Panc1 (cell line): ENCODE data around the gene MET. TPM values are rescaled to one million over a fixed set of nuclear protein-coding genes. Genes with fewer than 3 reads are reported as not detected.

ENCODE experiments used
- ATAC-seq: fragments of 200-7000 bp; cut with Tn5 transposase; 2 replicates; pipeline ENCODE4 v1.9.1; 2020; ENCODE audit warnings: mild to moderate bottlenecking, moderate library complexity
- BruUV-seq: library from RNA; stranded (reverse); fragments of 400-500 nt; replicated peaks from 2 replicates; lab custom pipeline; 2021; lab: Mats Ljungman, UMichigan
- CTCF ChIA-PET: fragments of 300-600 bp; sonication (Branson Sonifier 250); formaldehyde crosslinking; loops from one replicate; lab custom pipeline; 2022; ENCODE audit warnings: antibody characterized with exemption; lab: Charles Lee
- POLR2A ChIA-PET: fragments of 300-600 bp; sonication (Branson Sonifier 250); formaldehyde crosslinking; loops from one replicate; lab custom pipeline; 2022; ENCODE audit warnings: antibody characterized with exemption; lab: Charles Lee
- DNase-seq: peaks from one replicate; pipeline ENCODE4 v3.0.0-alpha.2; 2010; ENCODE audit warnings: low read depth, low spot score
- H3K27ac ChIP-seq: 2 replicates; pipeline ENCODE4 v1.5.1; 2011; ENCODE audit warnings: mild to moderate bottlenecking, low read length, inconsistent platforms
- H3K27me3 ChIP-seq: fragments of 200-500 bp; sonication (Bioruptor generic); 2 replicates; pipeline ENCODE4 v1.6.0; 2014; ENCODE audit warnings: low read length, inconsistent platforms; ENCODE audit not compliant: control insufficient read depth, insufficient read depth
- H3K36me3 ChIP-seq: fragments of 200-500 bp; sonication (Bioruptor generic); 2 replicates; pipeline ENCODE4 v1.5.1; 2014; ENCODE audit warnings: inconsistent platforms, mild to moderate bottlenecking, low read length, moderate library complexity; ENCODE audit not compliant: control insufficient read depth, insufficient read depth
- H3K4me1 ChIP-seq: 2 replicates; pipeline ENCODE4 v1.5.1; 2011; ENCODE audit warnings: inconsistent platforms, mild to moderate bottlenecking, low read length, moderate library complexity; ENCODE audit not compliant: control insufficient read depth, insufficient read depth
- H3K4me3 ChIP-seq, 2 experiments: 2 replicates each; pipeline ENCODE4 v1.5.1; 2011 to 2012; ENCODE audit warnings: low read depth in 2 of 2, low read length in 2 of 2, mild to moderate bottlenecking in 2 of 2, inconsistent platforms in 1 of 2, moderate library complexity in 1 of 2
- H3K9me3 ChIP-seq: fragments of 200-500 bp; sonication (Bioruptor generic); 2 replicates; pipeline ENCODE4 v1.5.1; 2014; ENCODE audit warnings: low read depth, mild to moderate bottlenecking, inconsistent platforms, low read length, moderate library complexity; ENCODE audit not compliant: control insufficient read depth, insufficient read depth
- POLR2AphosphoS5 ChIP-seq: IDR thresholded peaks from 2 replicates; pipeline ENCODE4 v1.6.1; 2012; ENCODE audit warnings: mild to moderate bottlenecking, low read depth, low read length, moderate library complexity
- SIN3A ChIP-seq: IDR thresholded peaks from 2 replicates; pipeline ENCODE4 v1.6.1; 2012; ENCODE audit warnings: low read depth, mild to moderate bottlenecking, low read length, moderate library complexity, borderline replicate concordance; ENCODE audit not compliant: insufficient read depth
- TCF7L2 ChIP-seq: IDR thresholded peaks from 2 replicates; pipeline ENCODE4 v1.6.1; 2011; ENCODE audit warnings: mild to moderate bottlenecking, low read depth, low read length, inconsistent platforms
- in situ Hi-C: cut with HindIII; loops from 2 replicates; pipeline ENCODE4 v1.10.0; 2016; ENCODE audit warnings: low sequenced_read_pairs, low pct_unique_long_range_greater_than_20kb
- intact Hi-C: fragments of 100-400 bp; cut with micrococcal nuclease; formaldehyde crosslinking; loops from one replicate; pipeline ENCODE4 v1.10.0; 2022; ENCODE audit not compliant: unreplicated experiment
- total RNA-seq: library from RNA; stranded (reverse); gene quantifications from one replicate; pipeline ENCODE4 v1.2.1, GENCODE V29; 2021; ENCODE audit not compliant: unreplicated experiment
- TF ChIP-seq, protein P1 (sequence below): fragments of 450-650 bp; IDR thresholded peaks from 2 replicates; pipeline ENCODE4 v1.5.1; 2017; ENCODE audit warnings: mild to moderate bottlenecking
- TF ChIP-seq, protein P2 (sequence below), 2 experiments: IDR thresholded peaks; 2 replicates each; pipeline ENCODE4 v1.6.1; 2011 to 2012; ENCODE audit warnings: low read depth in 2 of 2, control low read depth in 1 of 2, low read length in 1 of 2, mild to moderate bottlenecking in 1 of 2, moderate library complexity in 1 of 2; ENCODE audit not compliant: insufficient read depth in 1 of 2

The MET gene
- total RNA-seq, 1 experiment from 2014 or later, result 103 TPM

DNA sequence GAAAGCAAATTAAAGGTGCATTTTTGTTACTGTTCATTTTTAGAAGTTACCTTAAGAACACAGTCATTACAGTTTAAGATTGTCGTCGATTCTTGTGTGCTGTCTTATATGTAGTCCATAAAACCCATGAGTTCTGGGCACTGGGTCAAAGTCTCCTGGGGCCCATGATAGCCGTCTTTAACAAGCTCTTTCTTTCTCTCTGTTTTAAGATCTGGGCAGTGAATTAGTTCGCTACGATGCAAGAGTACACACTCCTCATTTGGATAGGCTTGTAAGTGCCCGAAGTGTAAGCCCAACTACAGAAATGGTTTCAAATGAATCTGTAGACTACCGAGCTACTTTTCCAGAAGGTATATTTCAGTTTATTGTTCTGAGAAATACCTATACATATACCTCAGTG, 99.6 kb downstream of the MET start:
- peaks cover 20% of the 10 kb centered on the region for H3K36me3 ChIP-seq
- H3K4me1 ChIP-seq, result peaks cover 7% of the 10 kb centered on the region; the same call in 1 of the 2 replicates
- peaks cover 17% of the 10 kb centered on the region; the same call in 1 of the 2 replicates for H3K9me3 ChIP-seq
- ChIA-PET CTCF (no interaction called here), POLR2A (no interaction called here)
- intact Hi-C loops (no loop called here), in situ Hi-C loops (no loop called here)
- ATAC-seq, result no peak
- H3K27ac ChIP-seq, result 0 out of 2 replicates have a peak overlapping the region, but pooled peaks have one; percentile 23
- no TSS peak for BruUV-seq
- H3K27me3 ChIP-seq, result no peaks in the 10 kb centered on the region
- DNase-seq, result no peak
- no peak overlapping the region for H3K4me3 ChIP-seq
- TF ChIP-seq SIN3A, result no peak
- TF ChIP-seq, protein P1, sequence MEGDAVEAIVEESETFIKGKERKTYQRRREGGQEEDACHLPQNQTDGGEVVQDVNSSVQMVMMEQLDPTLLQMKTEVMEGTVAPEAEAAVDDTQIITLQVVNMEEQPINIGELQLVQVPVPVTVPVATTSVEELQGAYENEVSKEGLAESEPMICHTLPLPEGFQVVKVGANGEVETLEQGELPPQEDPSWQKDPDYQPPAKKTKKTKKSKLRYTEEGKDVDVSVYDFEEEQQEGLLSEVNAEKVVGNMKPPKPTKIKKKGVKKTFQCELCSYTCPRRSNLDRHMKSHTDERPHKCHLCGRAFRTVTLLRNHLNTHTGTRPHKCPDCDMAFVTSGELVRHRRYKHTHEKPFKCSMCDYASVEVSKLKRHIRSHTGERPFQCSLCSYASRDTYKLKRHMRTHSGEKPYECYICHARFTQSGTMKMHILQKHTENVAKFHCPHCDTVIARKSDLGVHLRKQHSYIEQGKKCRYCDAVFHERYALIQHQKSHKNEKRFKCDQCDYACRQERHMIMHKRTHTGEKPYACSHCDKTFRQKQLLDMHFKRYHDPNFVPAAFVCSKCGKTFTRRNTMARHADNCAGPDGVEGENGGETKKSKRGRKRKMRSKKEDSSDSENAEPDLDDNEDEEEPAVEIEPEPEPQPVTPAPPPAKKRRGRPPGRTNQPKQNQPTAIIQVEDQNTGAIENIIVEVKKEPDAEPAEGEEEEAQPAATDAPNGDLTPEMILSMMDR, result no peak

DNA sequence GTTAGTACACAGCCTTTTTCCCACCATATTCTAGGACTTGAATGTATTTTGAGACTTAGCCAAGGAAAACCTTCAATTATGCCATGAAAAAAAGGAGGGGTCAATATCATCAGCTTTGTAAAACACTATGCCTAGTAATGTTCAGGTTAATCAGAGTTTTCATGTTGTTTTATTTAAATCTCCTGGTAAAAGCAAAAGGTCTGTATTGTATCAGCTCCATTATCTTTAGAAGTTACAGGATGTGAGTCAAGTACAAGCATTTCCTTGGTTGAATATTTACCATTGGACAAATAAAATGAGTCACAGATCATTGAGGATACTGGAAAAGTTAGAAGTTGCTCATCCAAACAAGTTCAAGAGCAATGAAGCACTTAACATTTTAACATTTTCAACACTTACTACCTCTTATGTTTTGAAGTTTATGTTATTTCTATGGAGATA, 100.4 kb downstream of the MET start:
- H3K4me3 ChIP-seq, result no peak overlapping the region
- no peaks in the 10 kb centered on the region for H3K27me3 ChIP-seq
- ChIA-PET POLR2A (no interaction called here), CTCF (no interaction called here)
- H3K9me3 ChIP-seq, result peaks cover 17% of the 10 kb centered on the region; the same call in 1 of the 2 replicates
- no peak overlapping the region for H3K27ac ChIP-seq
- peaks cover 12% of the 10 kb centered on the region for H3K4me1 ChIP-seq
- DNase-seq (peak; percentile 57), ATAC-seq (peak; percentile 69)
- H3K36me3 ChIP-seq, result peaks cover 20% of the 10 kb centered on the region
- TF ChIP-seq, protein P1, result no peak
- TF ChIP-seq POLR2AphosphoS5, result no peak
- no peak for TF ChIP-seq SIN3A
- TF ChIP-seq, protein P2, sequence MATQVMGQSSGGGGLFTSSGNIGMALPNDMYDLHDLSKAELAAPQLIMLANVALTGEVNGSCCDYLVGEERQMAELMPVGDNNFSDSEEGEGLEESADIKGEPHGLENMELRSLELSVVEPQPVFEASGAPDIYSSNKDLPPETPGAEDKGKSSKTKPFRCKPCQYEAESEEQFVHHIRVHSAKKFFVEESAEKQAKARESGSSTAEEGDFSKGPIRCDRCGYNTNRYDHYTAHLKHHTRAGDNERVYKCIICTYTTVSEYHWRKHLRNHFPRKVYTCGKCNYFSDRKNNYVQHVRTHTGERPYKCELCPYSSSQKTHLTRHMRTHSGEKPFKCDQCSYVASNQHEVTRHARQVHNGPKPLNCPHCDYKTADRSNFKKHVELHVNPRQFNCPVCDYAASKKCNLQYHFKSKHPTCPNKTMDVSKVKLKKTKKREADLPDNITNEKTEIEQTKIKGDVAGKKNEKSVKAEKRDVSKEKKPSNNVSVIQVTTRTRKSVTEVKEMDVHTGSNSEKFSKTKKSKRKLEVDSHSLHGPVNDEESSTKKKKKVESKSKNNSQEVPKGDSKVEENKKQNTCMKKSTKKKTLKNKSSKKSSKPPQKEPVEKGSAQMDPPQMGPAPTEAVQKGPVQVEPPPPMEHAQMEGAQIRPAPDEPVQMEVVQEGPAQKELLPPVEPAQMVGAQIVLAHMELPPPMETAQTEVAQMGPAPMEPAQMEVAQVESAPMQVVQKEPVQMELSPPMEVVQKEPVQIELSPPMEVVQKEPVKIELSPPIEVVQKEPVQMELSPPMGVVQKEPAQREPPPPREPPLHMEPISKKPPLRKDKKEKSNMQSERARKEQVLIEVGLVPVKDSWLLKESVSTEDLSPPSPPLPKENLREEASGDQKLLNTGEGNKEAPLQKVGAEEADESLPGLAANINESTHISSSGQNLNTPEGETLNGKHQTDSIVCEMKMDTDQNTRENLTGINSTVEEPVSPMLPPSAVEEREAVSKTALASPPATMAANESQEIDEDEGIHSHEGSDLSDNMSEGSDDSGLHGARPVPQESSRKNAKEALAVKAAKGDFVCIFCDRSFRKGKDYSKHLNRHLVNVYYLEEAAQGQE (IDR thresholded peaks at IDR 0.05; ENCODE audit: insufficient read depth in 1 of 2, low read depth in 2 of 2, low read length in 1 of 2), result no peak
- no peak for TF ChIP-seq TCF7L2
- no TSS peak for BruUV-seq
- in situ Hi-C loops, result no loop called here
- intact Hi-C loops, result no loop called here
